Measurements from ENCODE around the gene PPP1R37.

GRCh38 chr19:45094137-45094536, 1.2 kb downstream of the PPP1R37 start:
- TF ChIP-seq, protein P1, sequence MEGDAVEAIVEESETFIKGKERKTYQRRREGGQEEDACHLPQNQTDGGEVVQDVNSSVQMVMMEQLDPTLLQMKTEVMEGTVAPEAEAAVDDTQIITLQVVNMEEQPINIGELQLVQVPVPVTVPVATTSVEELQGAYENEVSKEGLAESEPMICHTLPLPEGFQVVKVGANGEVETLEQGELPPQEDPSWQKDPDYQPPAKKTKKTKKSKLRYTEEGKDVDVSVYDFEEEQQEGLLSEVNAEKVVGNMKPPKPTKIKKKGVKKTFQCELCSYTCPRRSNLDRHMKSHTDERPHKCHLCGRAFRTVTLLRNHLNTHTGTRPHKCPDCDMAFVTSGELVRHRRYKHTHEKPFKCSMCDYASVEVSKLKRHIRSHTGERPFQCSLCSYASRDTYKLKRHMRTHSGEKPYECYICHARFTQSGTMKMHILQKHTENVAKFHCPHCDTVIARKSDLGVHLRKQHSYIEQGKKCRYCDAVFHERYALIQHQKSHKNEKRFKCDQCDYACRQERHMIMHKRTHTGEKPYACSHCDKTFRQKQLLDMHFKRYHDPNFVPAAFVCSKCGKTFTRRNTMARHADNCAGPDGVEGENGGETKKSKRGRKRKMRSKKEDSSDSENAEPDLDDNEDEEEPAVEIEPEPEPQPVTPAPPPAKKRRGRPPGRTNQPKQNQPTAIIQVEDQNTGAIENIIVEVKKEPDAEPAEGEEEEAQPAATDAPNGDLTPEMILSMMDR (IDR thresholded peaks at IDR 0.05; ENCODE audit: poor library complexity, severe bottlenecking) = no peak
- TF ChIP-seq SMC3 (conservative IDR thresholded peaks at IDR 0.05; ENCODE audit: poor library complexity) = no peak
- no peak for TF ChIP-seq MXI1 (conservative IDR thresholded peaks at IDR 0.05; ENCODE audit: poor library complexity, severe bottlenecking)
- no peak for TF ChIP-seq POLR2AphosphoS5 (IDR thresholded peaks at IDR 0.05)
- TF ChIP-seq RAD21 (conservative IDR thresholded peaks at IDR 0.05) = no peak
- TF ChIP-seq TAF1 (IDR thresholded peaks at IDR 0.05; ENCODE audit: low read depth) = no peak
- no peak for TF ChIP-seq EZH2 (IDR thresholded peaks at IDR 0.05; ENCODE audit: borderline replicate concordance, insufficient read depth, low read length, poor library complexity, severe bottlenecking)
- TF ChIP-seq EP300 (conservative IDR thresholded peaks at IDR 0.05; ENCODE audit: poor library complexity, severe bottlenecking) = no peak
- TF ChIP-seq REST (IDR thresholded peaks at IDR 0.05; ENCODE audit: borderline replicate concordance) = no peak
